Effector memory CD4-positive, alpha-beta T cell (primary cell): ENCODE results near the gene RPL26.

Source experiments
- DNase-seq, 3 donors: peaks; one replicate each; pipeline ENCODE4 v3.0.0-alpha.2; 2020
- H3K27ac ChIP-seq: 2 replicates; pipeline ENCODE4 v1.7.0; 2013; ENCODE audit warnings: mild to moderate bottlenecking, low read length, moderate library complexity; ENCODE audit not compliant: insufficient read depth, poor library complexity, severe bottlenecking
- H3K27me3 ChIP-seq: replicated peaks from 2 replicates; pipeline ENCODE4 v1.7.0; 2013; ENCODE audit warnings: mild to moderate bottlenecking, low read length; ENCODE audit not compliant: insufficient read depth, control insufficient read depth, poor library complexity, severe bottlenecking
- H3K36me3 ChIP-seq: 2 replicates; pipeline ENCODE4 v1.7.0; 2013; ENCODE audit warnings: mild to moderate bottlenecking, low read length, moderate library complexity; ENCODE audit not compliant: control insufficient read depth, insufficient read depth
- H3K4me1 ChIP-seq: 2 replicates; pipeline ENCODE4 v1.7.0; 2013; ENCODE audit warnings: low read length, mild to moderate bottlenecking; ENCODE audit not compliant: control insufficient read depth, insufficient read depth, poor library complexity, severe bottlenecking
- H3K4me3 ChIP-seq: 2 replicates; pipeline ENCODE4 v1.7.0; 2013; ENCODE audit warnings: low read length, low read depth, mild to moderate bottlenecking; ENCODE audit not compliant: insufficient read depth, poor library complexity, severe bottlenecking
- H3K9me3 ChIP-seq: 2 replicates; pipeline ENCODE4 v1.7.0; 2013; ENCODE audit warnings: mild to moderate bottlenecking, low read length, moderate library complexity; ENCODE audit not compliant: control insufficient read depth
- total RNA-seq, 3 donors: gene quantifications; one replicate each; lab custom pipeline; 2026; lab: John Stamatoyannopoulos, UW

The RPL26 gene
- 68.1 to 145 (median 92.9) reads per million in 3 donors for total RNA-seq

DNA sequence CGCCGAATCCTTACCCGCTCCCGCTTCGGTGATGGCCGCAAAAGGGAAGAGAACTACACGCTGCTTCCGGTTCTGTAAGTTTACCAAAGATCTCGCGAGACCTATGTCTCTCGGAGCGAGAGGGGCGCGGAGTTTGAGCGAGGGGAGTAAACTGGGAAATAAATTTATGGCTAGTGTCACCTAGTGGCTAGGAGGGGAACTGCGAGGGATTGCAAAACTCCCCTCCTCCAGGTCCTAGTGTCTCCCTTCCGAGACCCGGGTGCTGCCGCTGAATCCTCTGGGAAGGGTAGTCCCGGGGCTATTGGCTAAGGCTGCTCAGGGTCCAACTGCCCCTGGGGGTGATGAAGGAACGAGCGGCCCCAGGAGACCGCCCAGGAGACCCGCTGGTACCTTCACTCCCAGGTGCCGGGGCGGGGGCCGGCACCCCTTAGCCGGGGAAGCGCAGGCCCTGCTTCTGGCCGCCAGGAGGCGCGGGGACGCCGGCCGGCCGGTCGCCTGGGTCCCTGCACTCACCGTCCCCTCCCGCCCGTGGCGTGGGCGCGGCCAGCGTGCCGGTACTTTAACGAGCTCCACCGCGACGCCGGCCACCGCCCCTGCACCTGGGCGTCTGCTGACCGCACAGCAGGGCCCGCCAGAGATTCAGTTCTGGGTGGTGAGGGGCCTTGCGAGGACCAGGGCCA, at the start of gene RPL26:
Gene RPL26 (minus strand): TSS at position 51 of the 680 bp plus-strand sequence. CDS start 883 bp downstream, outside the sequence.
- peak; percentile 88 to 94 (median 91) for DNase-seq
- H3K9me3 ChIP-seq = no peaks in the 10 kb centered on the region
- H3K27me3 ChIP-seq = no peaks in the 10 kb centered on the region
- H3K36me3 ChIP-seq = peaks cover 27% of the 10 kb centered on the region
- H3K4me3 ChIP-seq = peak within 1 kb of the TSS; percentile 97
- peaks cover 18% of the 10 kb centered on the region for H3K4me1 ChIP-seq
- H3K27ac ChIP-seq = peak within 1 kb of the TSS; percentile 87

DNA sequence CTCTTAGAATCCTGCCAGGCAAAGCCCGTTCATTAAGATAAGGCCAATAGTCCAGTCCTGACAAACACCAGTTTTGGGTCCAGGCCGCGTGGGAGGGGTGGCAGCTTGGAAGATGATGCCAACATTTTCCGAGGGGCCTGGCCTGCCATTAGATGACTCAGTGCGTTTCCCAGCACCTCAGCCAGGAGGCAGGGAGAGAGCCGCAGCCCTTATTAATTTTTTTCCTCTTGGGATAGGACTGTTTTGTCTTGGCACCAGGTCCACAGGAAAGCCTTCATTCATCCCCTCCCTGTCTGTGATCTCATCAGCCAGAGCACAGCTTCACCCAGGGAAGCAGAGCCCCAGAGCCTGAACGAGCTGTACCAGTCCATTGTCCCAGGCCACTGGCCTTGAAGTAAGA, 48.0 kb upstream of the RPL26 start:
- peaks cover 4% of the 10 kb centered on the region for H3K4me1 ChIP-seq
- H3K4me3 ChIP-seq = no peak overlapping the region
- no peaks in the 10 kb centered on the region for H3K36me3 ChIP-seq
- H3K27ac ChIP-seq = no peak overlapping the region
- DNase-seq = no peak
- H3K27me3 ChIP-seq = no peaks in the 10 kb centered on the region
- no peaks in the 10 kb centered on the region for H3K9me3 ChIP-seq

DNA sequence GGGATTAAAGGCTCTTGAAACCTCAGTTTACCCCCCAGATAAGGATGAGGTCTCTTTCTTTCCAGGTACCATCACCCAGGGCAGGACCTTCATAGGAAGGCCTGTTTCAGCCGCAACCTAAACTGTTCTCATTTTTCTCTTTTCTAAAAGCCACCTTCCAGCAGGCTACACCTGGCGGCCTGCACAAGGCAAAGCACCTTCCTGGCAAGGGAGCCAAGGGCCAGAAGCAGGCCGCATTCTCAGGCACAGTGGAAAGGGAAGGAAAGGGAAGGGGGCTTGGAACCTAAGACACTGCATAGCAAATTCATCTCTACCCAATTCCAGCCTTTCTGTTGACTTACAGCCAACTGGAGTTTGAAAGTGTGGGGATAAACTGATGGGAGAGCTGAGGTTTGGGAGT, 43.8 kb upstream of the RPL26 start:
- H3K9me3 ChIP-seq = no peaks in the 10 kb centered on the region
- H3K27ac ChIP-seq = no peak overlapping the region
- DNase-seq = no peak
- peaks cover 1% of the 10 kb centered on the region for H3K27me3 ChIP-seq
- no peaks in the 10 kb centered on the region for H3K36me3 ChIP-seq
- no peaks in the 10 kb centered on the region for H3K4me1 ChIP-seq
- no peak overlapping the region for H3K4me3 ChIP-seq

DNA sequence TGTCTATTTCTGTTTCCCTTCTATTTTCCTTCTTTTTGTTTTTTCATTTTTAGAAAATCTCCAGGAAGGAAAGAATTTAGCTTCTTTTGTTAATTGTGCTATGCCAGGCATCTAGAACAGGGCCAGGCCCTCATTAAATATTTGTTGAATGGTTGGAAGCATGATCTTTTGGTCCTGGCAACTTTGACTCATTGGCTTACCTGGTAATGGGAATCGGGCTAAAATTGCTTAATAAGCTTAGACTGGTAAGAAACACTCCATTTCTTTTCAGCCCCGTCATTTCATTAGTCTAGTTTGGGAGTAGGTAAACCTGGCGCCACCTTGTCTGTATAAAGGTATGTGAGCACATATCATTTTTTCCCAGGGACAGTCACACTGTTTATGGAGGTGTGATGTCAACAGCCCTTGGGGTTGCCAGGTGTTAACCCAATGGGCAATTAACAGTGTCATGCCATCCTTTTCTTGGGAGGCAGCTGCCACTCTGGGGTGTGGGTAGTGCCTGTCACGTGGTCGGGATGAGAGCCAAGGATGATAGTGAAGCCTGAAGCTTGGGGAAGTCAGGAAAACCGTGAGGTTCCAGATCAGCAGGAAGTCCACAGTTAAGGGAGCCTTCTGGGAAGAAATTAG, 43.2 kb upstream of the RPL26 start:
- no peak overlapping the region for H3K4me3 ChIP-seq
- H3K9me3 ChIP-seq = no peaks in the 10 kb centered on the region
- no peaks in the 10 kb centered on the region for H3K36me3 ChIP-seq
- H3K27ac ChIP-seq = no peak overlapping the region
- DNase-seq = no peak
- H3K27me3 ChIP-seq = peaks cover 4% of the 10 kb centered on the region
- H3K4me1 ChIP-seq = no peaks in the 10 kb centered on the region

DNA sequence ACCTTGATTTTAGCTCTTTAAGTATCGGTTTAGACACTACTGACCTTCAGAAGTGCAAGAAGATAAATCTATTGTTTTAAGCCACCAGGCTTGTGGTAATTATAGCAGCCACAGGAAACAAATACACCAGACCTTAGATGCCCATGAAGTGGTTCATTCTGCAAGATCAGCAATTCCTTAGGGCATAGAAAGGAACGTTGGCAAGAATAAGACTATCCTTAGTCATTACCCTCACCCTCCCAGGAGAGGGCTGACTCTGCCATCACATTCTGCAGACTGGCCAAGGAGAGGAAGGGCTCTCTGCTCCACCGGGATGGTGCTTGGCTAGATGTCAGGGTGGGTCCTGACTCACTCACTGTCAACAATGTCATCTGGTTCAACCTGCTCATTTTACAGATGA, 38.6 kb upstream of the RPL26 start:
- H3K27ac ChIP-seq = no peak overlapping the region

DNA sequence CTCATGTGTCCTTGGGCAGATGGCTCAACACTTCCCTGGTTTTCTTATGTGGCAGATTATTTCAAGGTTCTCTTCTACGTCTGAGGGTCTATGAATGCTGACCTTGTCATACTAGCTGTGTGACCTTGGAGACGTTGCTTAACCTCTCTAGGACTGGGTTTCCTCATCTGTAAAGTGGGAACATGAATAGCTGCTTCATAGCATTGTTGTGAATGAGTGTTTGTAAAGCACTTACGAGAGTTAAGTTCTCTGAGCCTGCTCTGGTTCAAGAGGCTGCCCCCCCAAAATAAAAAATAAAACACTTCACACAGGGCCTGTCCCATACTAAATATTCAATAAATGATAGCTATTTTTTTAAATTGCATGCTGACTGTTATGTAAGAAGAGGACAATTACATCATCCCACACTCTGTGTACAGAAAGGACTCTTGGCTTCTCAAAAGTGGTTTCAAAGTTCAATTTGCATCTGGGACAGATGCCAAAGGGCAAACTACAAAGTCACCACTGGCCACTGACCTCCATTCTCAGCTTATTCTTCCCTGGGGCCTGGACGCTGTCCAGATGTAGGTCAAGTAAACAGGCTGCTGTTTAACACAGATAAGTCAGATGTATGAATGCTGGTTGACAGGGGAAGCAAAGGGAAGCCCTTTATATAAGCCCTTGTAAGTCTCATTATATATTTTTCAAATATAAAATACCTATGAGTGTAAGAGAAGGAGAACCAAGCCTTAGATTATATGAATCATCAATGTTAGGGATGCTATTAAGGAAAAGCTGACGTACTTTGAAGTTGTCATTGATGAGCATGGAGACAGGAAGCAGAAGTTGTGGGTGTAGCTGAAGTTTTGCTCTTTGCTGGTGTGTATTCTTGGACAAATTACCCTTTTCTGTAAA, 37.3 kb upstream of the RPL26 start:
- DNase-seq = no peak

More for the DNA sequence above, 38.6 kb upstream of the RPL26 start:
- Histone ChIP-seq H3K27me3 (peaks cover 4% of the 10 kb centered on the region), H3K36me3 (no peaks in the 10 kb centered on the region), H3K4me1 (no peaks in the 10 kb centered on the region), H3K4me3 (no peak overlapping the region), H3K9me3 (no peaks in the 10 kb centered on the region)
- DNase-seq = no peak

DNA sequence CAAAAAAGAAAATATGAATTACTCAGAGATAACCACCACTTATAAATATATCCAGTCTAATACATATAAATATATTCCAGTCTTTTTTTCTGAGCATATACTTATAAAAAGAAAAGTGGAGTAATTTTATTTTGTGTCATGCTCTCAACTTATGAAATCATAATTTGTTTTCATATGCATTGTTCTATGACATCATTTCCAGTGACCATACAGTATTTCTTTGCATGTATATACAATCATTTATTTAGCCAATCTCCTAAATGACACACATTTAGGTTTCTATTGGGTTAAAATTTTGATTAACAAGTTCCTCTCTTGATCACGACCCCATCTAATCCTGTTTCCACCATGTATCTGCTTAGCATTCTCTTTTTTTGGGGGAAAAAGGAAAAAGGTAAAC, 36.3 kb upstream of the RPL26 start:
- Histone ChIP-seq H3K27me3 (peaks cover 4% of the 10 kb centered on the region), H3K27ac (no peak overlapping the region), H3K4me3 (no peak overlapping the region), H3K36me3 (no peaks in the 10 kb centered on the region), H3K9me3 (no peaks in the 10 kb centered on the region), H3K4me1 (no peaks in the 10 kb centered on the region)
- DNase-seq = no peak

More for the DNA sequence above, 37.3 kb upstream of the RPL26 start:
- peaks cover 4% of the 10 kb centered on the region for H3K27me3 ChIP-seq
- no peaks in the 10 kb centered on the region for H3K4me1 ChIP-seq
- H3K9me3 ChIP-seq = no peaks in the 10 kb centered on the region
- no peak overlapping the region for H3K4me3 ChIP-seq
- H3K36me3 ChIP-seq = no peaks in the 10 kb centered on the region
- no peak overlapping the region for H3K27ac ChIP-seq

DNA sequence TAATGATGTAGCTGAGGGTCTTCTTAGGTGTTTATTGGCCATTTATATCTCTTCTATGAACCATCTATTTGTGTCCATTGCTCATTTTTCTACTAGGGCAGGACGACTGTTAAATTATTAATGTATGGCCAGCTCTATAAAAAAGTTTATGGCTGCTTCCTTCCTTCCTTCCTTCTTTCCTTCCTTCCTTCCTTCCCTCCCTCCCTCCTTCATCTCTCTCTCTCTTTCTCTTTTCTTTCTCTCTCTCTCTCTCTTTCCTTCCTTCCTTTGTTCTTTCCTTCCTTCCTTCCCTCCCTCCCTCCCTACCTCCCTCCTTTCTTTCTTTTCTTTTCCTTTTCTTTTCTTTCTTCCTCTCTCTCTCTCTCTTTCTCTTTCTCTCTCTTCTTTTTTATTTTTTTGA, 35.5 kb upstream of the RPL26 start:
- no peak overlapping the region for H3K27ac ChIP-seq
- H3K4me3 ChIP-seq = no peak overlapping the region
- H3K27me3 ChIP-seq = peaks cover 4% of the 10 kb centered on the region
- peaks cover 1% of the 10 kb centered on the region for H3K4me1 ChIP-seq
- no peaks in the 10 kb centered on the region for H3K9me3 ChIP-seq
- DNase-seq = no peak
- H3K36me3 ChIP-seq = no peaks in the 10 kb centered on the region

DNA sequence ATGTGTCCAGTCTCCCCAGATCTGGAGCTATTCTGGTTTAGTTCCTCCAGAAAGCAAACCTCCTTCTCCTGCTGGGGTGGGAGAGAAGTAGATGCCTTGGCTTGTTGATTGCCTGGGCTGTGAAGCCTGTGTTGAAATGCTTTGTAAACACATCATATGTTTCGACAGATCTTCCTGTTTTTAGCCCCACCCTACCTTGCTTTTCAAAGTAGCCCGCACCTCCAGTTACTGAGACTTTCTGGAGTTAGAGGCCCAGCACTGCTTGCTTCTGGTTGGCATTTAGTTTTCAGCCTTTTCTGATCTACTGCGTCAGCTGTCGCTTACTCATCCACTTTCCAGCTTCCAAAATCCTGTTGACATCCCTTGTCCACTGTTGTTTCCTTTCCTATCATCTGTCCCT, 34.8 kb upstream of the RPL26 start:
- no peaks in the 10 kb centered on the region for H3K9me3 ChIP-seq
- H3K27me3 ChIP-seq = peaks cover 4% of the 10 kb centered on the region
- H3K27ac ChIP-seq = no peak overlapping the region
- peaks cover 7% of the 10 kb centered on the region for H3K4me1 ChIP-seq
- H3K36me3 ChIP-seq = no peaks in the 10 kb centered on the region
- H3K4me3 ChIP-seq = no peak overlapping the region
- DNase-seq = no peak
